Esophagus muscularis mucosa (tissue), 4 donors: Measurements from ENCODE around the gene ADAM30. TPM values are rescaled to one million over a fixed set of nuclear protein-coding genes. Genes with fewer than 3 reads are reported as not detected.
A peak's percentile ranks its signal among the peaks of the same experiment; 100 is the strongest.

Experiments used
- DNase-seq: peaks from one replicate; pipeline ENCODE4 v3.0.0-alpha.2; 2017; ENCODE audit errors: extremely low spot score
- H3K27ac ChIP-seq, 4 donors: fragments of 200-600 bp; sonication (generic); replicated peaks in 1 of 4; 1 replicate in 3 of 4; 2 replicates in 1 of 4; pipeline ENCODE4 v1.5.1; 2016 to 2019; ENCODE audit warnings: mild to moderate bottlenecking in 1 of 4
- H3K27me3 ChIP-seq, 4 donors: fragments of 200-600 bp; sonication (generic); one replicate each; pipeline versions ENCODE4 v1.5.1 to v1.6.0; 2016 to 2019
- H3K36me3 ChIP-seq, 4 donors: fragments of 200-600 bp; sonication (generic); one replicate each; pipeline ENCODE4 v1.5.1; 2016 to 2019
- H3K4me1 ChIP-seq, 4 donors: fragments of 200-600 bp; sonication (generic); one replicate each; pipeline ENCODE4 v1.5.1; 2016 to 2019
- H3K4me3 ChIP-seq, 4 donors: fragments of 200-600 bp; sonication (generic); 1 replicate in 2 of 4; 2 replicates in 2 of 4; pipeline ENCODE4 v1.5.1; 2016 to 2019; ENCODE audit warnings: mild to moderate bottlenecking in 4 of 4, moderate library complexity in 1 of 4
- H3K9me3 ChIP-seq, 4 donors: fragments of 200-600 bp; sonication (generic); 1 replicate in 3 of 4; 2 replicates in 1 of 4; pipeline ENCODE4 v1.5.1; 2016 to 2019
- CTCF ChIP-seq, 3 experiments: fragments of 200-600 bp in 2 of 3; fragments of 450-650 bp in 1 of 3; sonication (generic) in 2 of 3; IDR thresholded peaks; one replicate each; pipeline ENCODE4 v1.5.1; 2017 to 2019; ENCODE audit warnings: antibody characterized with exemption in 3 of 3, mild to moderate bottlenecking in 2 of 3, moderate library complexity in 1 of 3
- EP300 ChIP-seq: sonication (generic); formaldehyde crosslinking; IDR thresholded peaks from one replicate; pipeline ENCODE4 v1.6.1; 2017; ENCODE audit warnings: antibody characterized with exemption
- POLR2A ChIP-seq: fragments of 450-650 bp; IDR thresholded peaks from one replicate; pipeline ENCODE4 v1.6.1; 2017; ENCODE audit warnings: antibody characterized with exemption, moderate library complexity, mild to moderate bottlenecking, low read depth
- POLR2AphosphoS5 ChIP-seq, 2 donors: sonication (generic); formaldehyde crosslinking; IDR thresholded peaks; one replicate each; pipeline ENCODE4 v1.6.1; 2017; ENCODE audit warnings: antibody characterized with exemption in 2 of 2
- WGBS: methylation state at CpG from one replicate; pipeline ENCODE4 v1.1.5; 2018; 5-methylcytosine and 5-hydroxymethylcytosine counted together
- intact Hi-C: fragments of 100-400 bp; cut with DNase I; formaldehyde crosslinking; loops from one replicate; pipeline ENCODE4 v1.15.1; 2023
- total RNA-seq, 4 donors: library from RNA; depleted of rRNA; stranded (reverse); fragments of >200 nt; gene quantifications; one replicate each; pipeline versions ENCODE4 v1.1.0 to v1.2.1, GENCODE V29; 2016

The ADAM30 gene
- total RNA-seq, 4 donors from 2014 or later, result not detected

GRCh38 chr1:119882132-119883049 lies 13.9 kb downstream of the ADAM30 start:
- Histone ChIP-seq H3K9me3 (no peaks in the 10 kb centered on the region), H3K27ac (no peak overlapping the region), H3K36me3 (no peaks in the 10 kb centered on the region), H3K4me1 (peaks cover 0 to 6% (median 0%) of the 10 kb centered on the region in 4 donors), H3K4me3 (no peak overlapping the region), H3K27me3 (no peaks in the 10 kb centered on the region)
- intact Hi-C loops, result no loop called here
- WGBS, result 69% methylated on average over 5 of the region's 5 CpGs
- DNase-seq, result no peak
- no peak for TF ChIP-seq POLR2AphosphoS5 (IDR thresholded peaks at IDR 0.05)
- TF ChIP-seq POLR2A, result no peak
- no peak for TF ChIP-seq CTCF (IDR thresholded peaks at IDR 0.05)
- no peak for TF ChIP-seq EP300

- H3K4me1 ChIP-seq, result peaks cover 0 to 5% (median 0%) of the 10 kb centered on the region in 4 donors
- no peaks in the 10 kb centered on the region for H3K9me3 ChIP-seq
- 90% methylated on average over 11 of the region's 12 CpGs for WGBS
- no peaks in the 10 kb centered on the region for H3K36me3 ChIP-seq
- no peak for TF ChIP-seq EP300
- no peak for TF ChIP-seq POLR2AphosphoS5 (IDR thresholded peaks at IDR 0.05)
- no peak for TF ChIP-seq CTCF (IDR thresholded peaks at IDR 0.05)
- TF ChIP-seq POLR2A, result no peak
- no peak overlapping the region for H3K27ac ChIP-seq
- H3K4me3 ChIP-seq, result no peak overlapping the region
- no peak for DNase-seq
- no peaks in the 10 kb centered on the region for H3K27me3 ChIP-seq
- intact Hi-C loops, result no loop called here
These were observed 16.5 kb downstream of the ADAM30 start for GRCh38 chr1:119879510-119880434.

- peaks cover 5 to 15% (median 12%) of the 10 kb centered on the region in 4 donors for H3K4me1 ChIP-seq
- no peaks in the 10 kb centered on the region for H3K27me3 ChIP-seq
- H3K9me3 ChIP-seq, result no peaks in the 10 kb centered on the region
- TF ChIP-seq CTCF (IDR thresholded peaks at IDR 0.05) (no peak), POLR2A (no peak), POLR2AphosphoS5 (IDR thresholded peaks at IDR 0.05) (no peak), EP300 (no peak)
- no peaks in the 10 kb centered on the region for H3K36me3 ChIP-seq
- intact Hi-C loops, result no loop called here
- no peak overlapping the region for H3K4me3 ChIP-seq
- no peak overlapping the region for H3K27ac ChIP-seq
- no peak for DNase-seq
These were observed 18.1 kb downstream of the ADAM30 start for GRCh38 chr1:119878171-119878570.

GRCh38 chr1:119874186-119874585 lies 22.1 kb downstream of the ADAM30 start:
- no peak for DNase-seq
- 91% methylated on average over 2 of the region's 2 CpGs for WGBS
- peak overlapping the region; percentile 51 to 65 (median 58) for H3K27ac ChIP-seq

More at GRCh38 chr1:119874186-119874585, 22.1 kb downstream of the ADAM30 start:
- TF ChIP-seq POLR2AphosphoS5 (IDR thresholded peaks at IDR 0.05) (no peak), POLR2A (no peak), CTCF (IDR thresholded peaks at IDR 0.05) (no peak), EP300 (no peak)
- Histone ChIP-seq H3K27me3 (no peaks in the 10 kb centered on the region), H3K36me3 (no peaks in the 10 kb centered on the region), H3K9me3 (no peaks in the 10 kb centered on the region), H3K4me3 (no peak overlapping the region), H3K4me1 (peaks cover 5 to 32% (median 28%) of the 10 kb centered on the region in 4 donors)
- intact Hi-C loops, result loop anchor here (5.0 kb wide), 1 partner anchor 132 kb away; no protein-coding TSS in a partner anchor
